GM12878 (cell line): ENCODE data around the gene STAC2. TPM values are rescaled to one million over a fixed set of nuclear protein-coding genes. Genes with fewer than 3 reads are reported as not detected.

Experiments
- ASH2L ChIP-seq: fragments of 300-600, 200-600 bp; sonication (generic); IDR thresholded peaks from 2 replicates; pipeline ENCODE4 v1.6.1; 2017; ENCODE audit warnings: low read depth, mild to moderate bottlenecking, borderline replicate concordance
- ATF3 ChIP-seq: IDR thresholded peaks from 2 replicates; pipeline ENCODE4 v1.6.1; 2011; ENCODE audit warnings: low read depth, mild to moderate bottlenecking, low read length, moderate library complexity, borderline replicate concordance; ENCODE audit errors: extremely low read depth
- CREM ChIP-seq: IDR thresholded peaks from 2 replicates; pipeline ENCODE4 v1.6.1; 2014; ENCODE audit warnings: antibody characterized with exemption, low read depth
- EGR1 ChIP-seq, 2 experiments: IDR thresholded peaks; 1 replicate in 1 of 2; 2 replicates in 1 of 2; pipeline ENCODE4 v1.6.1; 2011 to 2012; ENCODE audit warnings: low read depth in 2 of 2, low read length in 2 of 2, borderline replicate concordance in 1 of 2, mild to moderate bottlenecking in 1 of 2, moderate library complexity in 1 of 2
- ELK1 ChIP-seq: IDR thresholded peaks from 2 replicates; pipeline ENCODE4 v1.6.1; 2012; ENCODE audit warnings: low read depth, low read length, improper control_type of control experiment
- EZH2 ChIP-seq: IDR thresholded peaks from 2 replicates; pipeline ENCODE4 v1.6.1; 2012; ENCODE audit warnings: low read depth, mild to moderate bottlenecking, control low read depth, inconsistent platforms, low read length, borderline replicate concordance; ENCODE audit not compliant: control insufficient read depth
- HSF1 ChIP-seq: fragments of 150-350 bp; IDR thresholded peaks from 2 replicates; pipeline ENCODE4 v1.6.1; 2014; ENCODE audit warnings: mild to moderate bottlenecking, low read depth, low read length
- KDM1A ChIP-seq: fragments of 200-600 bp; sonication (generic); IDR thresholded peaks from 2 replicates; pipeline ENCODE4 v1.6.1; 2016; ENCODE audit warnings: borderline replicate concordance
- MLLT1 ChIP-seq: fragments of 450-650 bp; IDR thresholded peaks from 2 replicates; pipeline ENCODE4 v1.6.1; 2016; ENCODE audit warnings: mild to moderate bottlenecking
- MTA3 ChIP-seq: IDR thresholded peaks from 2 replicates; pipeline ENCODE4 v1.6.1; 2012; ENCODE audit warnings: low read length, inconsistent platforms, borderline replicate concordance
- MYB ChIP-seq: fragments of 150-350 bp; IDR thresholded peaks from 2 replicates; pipeline ENCODE4 v1.6.1; 2014; ENCODE audit warnings: mild to moderate bottlenecking, low read depth, low read length, borderline replicate concordance
- NBN ChIP-seq: fragments of 450-650 bp; IDR thresholded peaks from 2 replicates; pipeline ENCODE4 v1.6.1; 2016
- NR2F1 ChIP-seq: fragments of 450-650 bp; conservative IDR thresholded peaks from 2 replicates; pipeline ENCODE4 v1.6.1; 2017; ENCODE audit warnings: mild to moderate bottlenecking
- NRF1 ChIP-seq: conservative IDR thresholded peaks from 2 replicates; pipeline ENCODE4 v1.6.1; 2011; ENCODE audit warnings: mild to moderate bottlenecking, low read depth, low read length, improper control_type of control experiment
- PAX8 ChIP-seq: fragments of 450-650 bp; IDR thresholded peaks from 2 replicates; pipeline ENCODE4 v1.6.1; 2017; ENCODE audit warnings: mild to moderate bottlenecking, moderate library complexity
- PKNOX1 ChIP-seq: fragments of 450-650 bp; IDR thresholded peaks from 2 replicates; pipeline ENCODE4 v1.6.1; 2016; ENCODE audit warnings: mild to moderate bottlenecking
- POLR2AphosphoS2 ChIP-seq: IDR thresholded peaks from 2 replicates; pipeline ENCODE4 v1.6.1; 2011; ENCODE audit warnings: low read depth, mild to moderate bottlenecking, low read length, improper control_type of control experiment, moderate library complexity
- POLR2AphosphoS5 ChIP-seq: IDR thresholded peaks from 2 replicates; pipeline ENCODE4 v1.6.1; 2011; ENCODE audit warnings: mild to moderate bottlenecking, low read length, inconsistent platforms
- RELB ChIP-seq: fragments of 450-650 bp; IDR thresholded peaks from 2 replicates; pipeline ENCODE4 v1.6.1; 2017; ENCODE audit warnings: low read depth, mild to moderate bottlenecking, moderate library complexity
- SMC3 ChIP-seq: IDR thresholded peaks from 2 replicates; pipeline ENCODE4 v1.6.1; 2011; ENCODE audit warnings: low read length, improper control_type of control experiment, borderline replicate concordance
- USF2 ChIP-seq: IDR thresholded peaks from 2 replicates; pipeline ENCODE4 v1.6.1; 2011; ENCODE audit warnings: low read depth, low read length, improper control_type of control experiment, borderline replicate concordance
- YBX1 ChIP-seq: fragments of 450-650 bp; IDR thresholded peaks from 2 replicates; pipeline ENCODE4 v1.6.1; 2016; ENCODE audit warnings: antibody characterized with exemption
- polyA plus RNA-seq, 11 experiments: library from polyadenylated mRNA; depleted of rRNA in 4 of 11; unstranded in 6 of 11; stranded (reverse) in 5 of 11; fragments of >200 nt; fragmentation: Nextera tagmentation in 4 of 11; fragmentation: Illumina TruSeq in 1 of 11; extraction: Ambion mirVana in 4 of 11; extraction: Trizol in 1 of 11; gene quantifications; 1 replicate in 1 of 11; 2 replicates in 10 of 11; pipeline versions ENCODE4 v1.2.1 to v1.2.3, GENCODE V29; 2011 to 2016; ENCODE audit warnings: inconsistent platforms in 2 of 11, missing spikeins in 2 of 11, low read depth in 1 of 11
- total RNA-seq, 4 experiments: library from RNA; depleted of rRNA in 3 of 4; stranded (reverse); fragments of >200 nt in 3 of 4; fragmentation: Illumina TruSeq in 1 of 4; extraction: Trizol in 1 of 4; gene quantifications; 2 replicates each; pipeline versions ENCODE4 v1.2.1 to v1.2.3, GENCODE V29; 2013 to 2021

Gene STAC2
- total and polyA plus RNA-seq, 10 of the 15 experiments (the other 5 are each of a cell fraction or from before 2014, with no cell fraction given), result 0.04 TPM; not detected in 9

GRCh38 chr17:39199820-39200069, 26.0 kb downstream of the STAC2 start (continued):
- TF ChIP-seq PAX8 (no peak), NR2F1 (no peak; the same call in 1 of the 2 replicates), ASH2L (no peak), MYB (no peak), NRF1 (peak; percentile 95), RELB (no peak), EGR1 (IDR thresholded peaks at IDR 0.05; ENCODE audit: borderline replicate concordance in 1 of 2, low read depth in 2 of 2, low read length in 2 of 2) (peak in 1 of 2 experiments; percentile 84; a peak in 2 of 3 replicates), CREM (no peak), ATF3 (peak; percentile 90), NBN (no peak), MTA3 (0 out of 2 replicates have a peak, but pooled peaks have one; percentile 41), YBX1 (no peak), PKNOX1 (no peak), POLR2AphosphoS2 (0 out of 2 replicates have a peak, but pooled peaks have one; percentile 31), POLR2AphosphoS5 (no peak), HSF1 (no peak), MLLT1 (peak; percentile 66; the same call in 1 of the 2 replicates), EZH2 (no peak), ELK1 (peak; percentile 85), KDM1A (no peak), USF2 (peak; percentile 85), SMC3 (no peak)
